Epithelial cell of proximal tubule (primary cell): ENCODE data around the gene ZIC5. TPM values are rescaled to one million over a fixed set of nuclear protein-coding genes. Genes with fewer than 3 reads are reported as not detected.
A peak's percentile ranks its signal among the peaks of the same experiment; 100 is the strongest.

ENCODE experiments used
- DNase-seq: peaks from one replicate; pipeline ENCODE4 v3.0.0-alpha.2; 2011; ENCODE audit warnings: low read depth
- H3K4me3 ChIP-seq: 2 replicates; pipeline ENCODE4 v1.5.1; 2011; ENCODE audit warnings: low read depth, mild to moderate bottlenecking, low read length
- total RNA-seq: library from RNA; depleted of rRNA; stranded (reverse); fragments of >200 nt; gene quantifications from 2 replicates; pipeline ENCODE4 v1.2.3, GENCODE V29; 2015
- TF ChIP-seq, protein P1 (sequence below): conservative IDR thresholded peaks from 2 replicates; pipeline ENCODE4 v1.5.1; 2012; ENCODE audit warnings: low read depth, mild to moderate bottlenecking, low read length

The ZIC5 gene
- total RNA-seq, 1 donor from 2014 or later, result not detected

DNA sequence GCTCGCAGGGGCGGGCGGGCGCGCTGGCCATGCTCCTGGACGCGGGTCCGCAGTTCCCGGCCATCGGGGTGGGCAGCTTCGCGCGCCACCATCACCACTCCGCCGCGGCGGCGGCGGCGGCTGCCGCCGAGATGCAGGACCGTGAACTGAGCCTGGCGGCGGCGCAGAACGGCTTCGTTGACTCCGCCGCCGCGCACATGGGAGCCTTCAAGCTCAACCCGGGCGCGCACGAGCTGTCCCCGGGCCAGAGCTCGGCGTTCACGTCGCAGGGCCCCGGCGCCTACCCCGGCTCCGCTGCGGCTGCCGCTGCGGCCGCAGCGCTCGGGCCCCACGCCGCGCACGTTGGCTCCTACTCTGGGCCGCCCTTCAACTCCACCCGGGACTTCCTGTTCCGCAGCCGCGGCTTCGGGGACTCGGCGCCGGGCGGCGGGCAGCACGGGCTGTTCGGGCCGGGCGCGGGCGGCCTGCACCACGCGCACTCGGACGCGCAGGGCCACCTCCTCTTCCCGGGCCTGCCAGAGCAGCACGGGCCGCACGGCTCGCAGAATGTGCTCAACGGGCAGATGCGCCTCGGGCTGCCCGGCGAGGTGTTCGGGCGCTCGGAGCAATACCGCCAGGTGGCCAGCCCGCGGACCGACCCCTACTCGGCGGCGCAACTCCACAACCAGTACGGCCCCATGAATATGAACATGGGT lies 10.6 kb upstream of the ZIC5 start:
- no peak for DNase-seq
- TF ChIP-seq, protein P1, sequence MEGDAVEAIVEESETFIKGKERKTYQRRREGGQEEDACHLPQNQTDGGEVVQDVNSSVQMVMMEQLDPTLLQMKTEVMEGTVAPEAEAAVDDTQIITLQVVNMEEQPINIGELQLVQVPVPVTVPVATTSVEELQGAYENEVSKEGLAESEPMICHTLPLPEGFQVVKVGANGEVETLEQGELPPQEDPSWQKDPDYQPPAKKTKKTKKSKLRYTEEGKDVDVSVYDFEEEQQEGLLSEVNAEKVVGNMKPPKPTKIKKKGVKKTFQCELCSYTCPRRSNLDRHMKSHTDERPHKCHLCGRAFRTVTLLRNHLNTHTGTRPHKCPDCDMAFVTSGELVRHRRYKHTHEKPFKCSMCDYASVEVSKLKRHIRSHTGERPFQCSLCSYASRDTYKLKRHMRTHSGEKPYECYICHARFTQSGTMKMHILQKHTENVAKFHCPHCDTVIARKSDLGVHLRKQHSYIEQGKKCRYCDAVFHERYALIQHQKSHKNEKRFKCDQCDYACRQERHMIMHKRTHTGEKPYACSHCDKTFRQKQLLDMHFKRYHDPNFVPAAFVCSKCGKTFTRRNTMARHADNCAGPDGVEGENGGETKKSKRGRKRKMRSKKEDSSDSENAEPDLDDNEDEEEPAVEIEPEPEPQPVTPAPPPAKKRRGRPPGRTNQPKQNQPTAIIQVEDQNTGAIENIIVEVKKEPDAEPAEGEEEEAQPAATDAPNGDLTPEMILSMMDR, result no peak
- H3K4me3 ChIP-seq, result no peak overlapping the region

DNA sequence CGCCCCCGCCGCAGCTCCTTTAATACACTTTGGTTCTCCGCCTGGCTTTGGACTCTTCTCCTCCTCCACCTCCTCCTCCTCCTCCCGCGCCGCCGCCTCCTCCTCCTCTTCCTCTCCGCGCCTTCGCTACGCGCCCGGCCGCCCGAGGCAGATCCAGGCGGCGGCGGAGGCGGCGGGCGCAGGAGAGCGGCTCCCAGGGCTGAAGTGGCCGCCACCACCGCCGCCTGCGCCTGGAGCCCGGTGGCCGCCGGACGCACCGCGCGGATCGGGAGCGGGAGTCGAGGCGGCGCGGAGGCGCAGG lies 10.1 kb upstream of the ZIC5 start, which contains the start of gene ZIC2:
Gene ZIC2, plus strand, starts transcription at position 50 of the 301 bp plus-strand sequence. CDS start 281 bp downstream, outside the sequence.
- TF ChIP-seq, protein P1, result no peak
- DNase-seq, result no peak
- H3K4me3 ChIP-seq, result peak within 1 kb of the TSS; percentile 51

DNA sequence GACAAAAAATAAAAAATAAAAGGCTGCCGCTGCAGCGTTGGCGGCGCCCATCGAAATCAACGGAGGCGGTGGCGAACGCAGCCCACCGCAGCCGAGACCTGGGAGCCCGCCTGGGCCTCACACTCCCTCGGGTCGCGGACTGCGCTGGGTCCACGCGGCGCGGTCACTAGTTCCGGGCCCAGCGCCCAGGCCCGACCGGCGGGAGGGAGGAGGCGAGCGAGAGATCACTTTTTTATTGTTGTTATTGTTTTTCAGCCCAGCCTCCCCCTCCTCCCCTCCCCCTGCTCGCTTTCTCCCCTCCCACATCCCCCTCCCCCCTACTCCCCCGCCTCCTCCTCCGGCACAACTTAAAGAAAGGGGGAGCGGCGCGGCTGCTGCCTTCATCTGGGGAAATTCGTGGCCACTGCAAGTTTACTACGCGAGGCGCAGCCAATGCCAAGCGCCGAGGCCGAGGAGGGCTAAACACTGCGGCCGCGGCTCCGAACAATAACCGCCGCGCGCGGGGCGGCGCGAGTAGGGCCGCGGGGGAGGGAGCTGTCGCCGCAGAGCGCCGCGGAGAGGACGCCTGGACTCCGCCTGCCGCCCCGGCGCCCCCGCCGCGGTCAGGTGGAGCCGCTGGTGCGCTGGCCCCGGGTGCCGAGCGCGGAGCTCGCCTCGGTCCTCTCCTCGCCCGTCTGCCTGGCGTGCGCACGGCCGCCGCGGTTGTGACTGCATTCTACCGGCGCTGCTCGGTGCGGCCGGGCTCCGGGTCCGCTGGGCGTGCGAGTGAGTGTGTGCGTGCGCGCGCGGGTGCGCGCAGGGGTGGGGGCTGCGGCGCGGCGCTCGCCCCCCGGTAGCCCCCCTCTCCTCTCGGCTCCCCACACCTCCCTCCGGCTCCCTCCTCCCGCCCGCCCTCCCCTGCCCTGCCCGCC lies 9.5 kb upstream of the ZIC5 start:
- no peak for DNase-seq
- TF ChIP-seq, protein P1, result no peak
- H3K4me3 ChIP-seq, result peak overlapping the region; percentile 51

DNA sequence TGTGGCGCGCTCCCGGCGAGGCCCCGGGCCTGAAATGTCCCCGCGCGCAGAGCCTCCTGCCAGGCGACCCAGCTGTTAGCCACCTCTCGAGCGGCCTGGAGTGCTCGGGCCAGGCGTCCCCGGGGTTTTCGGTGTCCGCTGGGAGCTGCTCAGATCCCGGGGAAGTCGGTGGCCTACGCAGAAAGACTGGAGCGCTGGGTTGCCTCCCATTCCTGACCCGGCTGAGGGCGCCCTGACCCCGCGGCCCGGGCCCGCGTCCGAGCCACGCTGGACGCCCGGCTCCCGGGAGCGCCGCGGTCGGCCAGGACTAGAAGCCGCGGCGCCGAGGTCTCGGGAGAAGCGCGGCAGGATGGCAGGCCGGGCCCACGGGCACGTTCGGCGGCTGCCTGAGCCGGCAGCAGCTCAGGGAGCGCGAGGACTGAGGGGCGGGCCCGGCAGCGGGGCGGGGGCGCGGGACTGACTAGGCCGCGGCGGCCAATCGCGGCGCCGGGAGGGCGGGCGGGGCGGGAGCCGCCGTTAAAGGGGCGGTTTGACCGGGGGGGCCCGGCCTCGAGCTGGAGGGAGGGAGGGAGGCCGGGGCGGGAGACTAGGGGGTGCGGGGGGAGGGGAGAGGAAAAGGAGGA lies 8.7 kb upstream of the ZIC5 start:
- H3K4me3 ChIP-seq, result peak overlapping the region; percentile 51
- TF ChIP-seq, protein P1, result no peak
- no peak for DNase-seq

DNA sequence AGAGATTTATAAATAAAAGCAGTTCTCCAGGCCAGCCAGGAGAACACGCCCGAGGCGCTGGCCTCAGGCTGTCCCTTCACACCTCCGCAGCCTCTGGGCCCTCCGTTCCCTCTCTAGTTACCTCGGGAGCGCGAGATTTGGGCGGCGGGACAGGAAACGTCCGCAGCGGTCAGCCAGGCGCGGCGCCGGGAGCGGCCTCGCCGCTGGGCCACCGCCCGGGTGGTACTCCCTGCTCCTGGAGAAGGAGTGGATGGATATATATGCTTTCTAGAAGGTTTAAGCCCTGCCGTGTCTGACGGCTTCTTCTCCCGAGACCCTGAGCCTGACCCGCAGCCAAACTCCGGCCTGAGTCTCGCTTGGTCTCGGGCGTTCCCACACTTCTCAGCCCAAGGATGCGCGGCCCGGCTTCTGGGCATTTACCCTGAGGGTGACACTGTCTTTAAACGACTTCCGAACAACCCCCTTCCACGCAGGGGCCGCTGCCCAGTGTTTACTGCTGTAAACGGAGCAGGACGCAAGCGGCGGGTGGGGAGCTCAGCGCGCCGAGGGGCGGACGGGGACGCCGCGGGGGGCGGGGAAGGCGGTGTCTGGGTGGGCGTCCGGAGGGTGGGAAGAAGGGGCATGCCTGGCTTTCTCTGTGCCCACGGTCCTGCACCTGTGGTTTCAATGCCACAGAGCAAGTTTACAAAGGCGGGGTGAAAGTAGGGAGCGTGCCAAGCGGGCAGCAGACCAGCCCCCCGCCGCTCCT lies 8.1 kb upstream of the ZIC5 start:
- TF ChIP-seq, protein P1, result no peak
- peak overlapping the region; percentile 37 for H3K4me3 ChIP-seq
- DNase-seq, result no peak

DNA sequence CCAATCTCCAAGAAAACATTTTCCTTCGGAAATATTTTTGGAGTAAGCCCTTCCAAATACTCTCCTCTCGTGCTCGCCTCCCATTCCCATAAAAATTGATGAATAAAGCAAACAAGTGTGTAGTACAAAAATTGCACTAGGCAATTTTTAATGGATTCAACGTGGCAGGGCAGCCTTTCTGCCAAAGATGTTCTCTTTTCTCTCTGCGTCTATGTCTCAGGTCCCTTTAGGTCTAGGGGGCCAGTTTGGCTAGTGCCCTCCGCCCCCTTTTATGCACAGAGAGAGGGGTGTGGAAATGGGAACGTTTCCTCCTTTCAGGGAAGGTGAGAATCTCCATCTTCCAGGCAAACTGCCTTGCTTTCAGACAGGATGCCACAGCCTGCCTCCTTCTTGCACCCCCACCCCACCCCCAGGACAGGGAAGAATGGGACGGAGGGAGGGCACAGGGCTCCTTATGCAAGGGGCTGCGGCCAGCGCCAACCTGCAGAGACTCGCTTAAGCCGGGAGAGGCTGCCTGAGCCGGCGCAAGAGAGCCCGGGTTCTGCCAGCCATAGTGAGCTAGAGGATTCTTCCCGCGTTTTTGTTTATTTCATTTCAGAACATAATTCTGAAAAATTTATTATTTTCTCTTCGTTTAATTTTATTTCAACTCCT lies 7.4 kb upstream of the ZIC5 start:
- DNase-seq, result no peak
- no peak overlapping the region for H3K4me3 ChIP-seq
- TF ChIP-seq, protein P1, result no peak
